Measurements from ENCODE around the gene CELF6. TPM values are rescaled to one million over a fixed set of nuclear protein-coding genes. Genes with fewer than 3 reads are reported as not detected.
"Not testable (repeated sequence)": the region's sequence is repeated elsewhere in the genome, so short reads cannot be mapped to it uniquely, and the experiment has no call there.

The CELF6 gene
- polyA plus RNA-seq, 12 donors, result 0.86 to 3.0 (median 1.4) TPM; not detected in 2

- DNase-seq, result no peak
These were observed 1.5 kb downstream of the CELF6 start for GRCh38 chr15:72318408-72318942.

GRCh38 chr15:72315706-72316370, 4.1 kb downstream of the CELF6 start:
- DNase-seq, result no peak

- DNase-seq, result no peak
These were observed 6.1 kb downstream of the CELF6 start for GRCh38 chr15:72313881-72314280.

- DNase-seq, result no peak
These were observed 6.5 kb downstream of the CELF6 start for GRCh38 chr15:72313448-72313840.

GRCh38 chr15:72312605-72313447, 7.1 kb downstream of the CELF6 start:
- no peak for DNase-seq

- no peak for DNase-seq
These were observed 12.9 kb downstream of the CELF6 start for GRCh38 chr15:72307026-72307425.

GRCh38 chr15:72306211-72306785, 13.7 kb downstream of the CELF6 start:
- no peak for DNase-seq

- DNase-seq, result no peak
These were observed 15.4 kb downstream of the CELF6 start for GRCh38 chr15:72304596-72304995.

- no peak for DNase-seq
These were observed 17.0 kb downstream of the CELF6 start for GRCh38 chr15:72302955-72303354.

- DNase-seq, result no peak
These were observed 30.2 kb downstream of the CELF6 start for GRCh38 chr15:72289597-72290325.

- no peak for DNase-seq
These were observed 31.0 kb downstream of the CELF6 start for GRCh38 chr15:72288796-72289596.

- DNase-seq, result no peak
These were observed 33.9 kb downstream of the CELF6 start for GRCh38 chr15:72285927-72286516.

GRCh38 chr15:72285402-72285801, 34.6 kb downstream of the CELF6 start:
- DNase-seq, result no peak

- no peak for DNase-seq
These were observed 35.2 kb downstream of the CELF6 start for GRCh38 chr15:72284781-72285180.

GRCh38 chr15:72281713-72282112, 38.2 kb downstream of the CELF6 start:
- DNase-seq, result no peak

- no peak for DNase-seq
These were observed 39.2 kb downstream of the CELF6 start for GRCh38 chr15:72280751-72281150.

GRCh38 chr15:72278737-72279136, 41.2 kb downstream of the CELF6 start:
- no peak for DNase-seq

GRCh38 chr15:72276326-72276700, 43.6 kb downstream of the CELF6 start:
- DNase-seq, result no peak

- not testable (repeated sequence) for DNase-seq
These were observed 44.2 kb downstream of the CELF6 start for GRCh38 chr15:72275635-72276325.

GRCh38 chr15:72272997-72273352, 47.0 kb downstream of the CELF6 start:
- no peak for DNase-seq

Measured in muscle of arm (tissue), 12 donors.